ENCODE results near the gene GPRC6A.

DNA sequence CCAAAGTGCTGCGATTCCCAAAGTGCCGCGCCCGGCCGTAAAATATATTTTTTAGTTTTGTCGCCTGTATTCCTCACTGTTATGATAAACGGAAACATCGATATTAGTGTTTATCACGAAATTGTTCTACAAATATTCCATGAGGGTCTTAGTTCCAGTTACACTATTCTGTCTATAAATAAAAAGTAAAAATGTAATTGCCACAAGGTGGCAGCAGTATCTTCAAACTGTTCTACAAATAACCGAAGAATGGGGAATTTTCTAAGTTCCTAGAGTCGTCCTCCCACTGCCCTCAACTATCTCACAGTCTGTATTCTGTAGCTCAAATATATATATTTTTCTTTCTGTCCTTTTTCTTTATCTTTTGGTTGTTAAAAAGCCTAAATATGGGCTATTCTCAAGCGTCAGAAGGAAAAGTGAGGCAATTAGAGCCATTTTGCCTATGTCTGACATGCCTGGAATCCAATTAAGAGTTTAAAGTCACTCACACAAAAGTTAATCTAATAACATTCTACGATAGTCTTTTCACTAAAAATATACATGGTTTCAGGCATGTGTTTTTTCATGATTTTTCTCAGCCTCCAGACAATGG is 49.2 kb downstream of the GPRC6A start:
- TF ChIP-seq GATA2 (IDR thresholded peaks at IDR 0.05; ENCODE audit: low read depth, low read length) (no peak), GATA3 (IDR thresholded peaks at IDR 0.05; ENCODE audit: low read depth, low read length) (no peak)
